ENCODE data around the gene P2RX6.

GRCh38 chr22:21028277-21029251 is 13.6 kb downstream of the P2RX6 start:
- TF ChIP-seq CTCF (conservative IDR thresholded peaks at IDR 0.05; ENCODE audit: low read depth, low read length) (no peak), POLR2A (IDR thresholded peaks at IDR 0.05; ENCODE audit: low read depth, low read length) (no peak), BHLHE40 (IDR thresholded peaks at IDR 0.05; ENCODE audit: low read depth, low read length) (no peak), RAD21 (IDR thresholded peaks at IDR 0.05; ENCODE audit: low read length) (no peak), FOS (IDR thresholded peaks at IDR 0.05; ENCODE audit: low read depth, low read length) (no peak), USF2 (IDR thresholded peaks at IDR 0.05; ENCODE audit: low read depth, low read length) (no peak), RCOR1 (IDR thresholded peaks at IDR 0.05; ENCODE audit: insufficient replicate concordance, low read length) (no peak), MAFK (IDR thresholded peaks at IDR 0.05; ENCODE audit: low read depth, low read length) (no peak), MAZ (IDR thresholded peaks at IDR 0.05; ENCODE audit: borderline replicate concordance, low read depth, low read length) (no peak)
